Glomerular visceral epithelial cell (primary cell): ENCODE results near the gene PROX2.

Source experiments
- DNase-seq: peaks from one replicate; pipeline ENCODE4 v3.0.0-alpha.2; 2016; ENCODE audit errors: extremely low spot score

PROX2 gene

GRCh38 chr14:74909501-74909900 is 33.6 kb upstream of the PROX2 start:
- DNase-seq = no peak

GRCh38 chr14:74908861-74909341 is 33.0 kb upstream of the PROX2 start:
- no peak for DNase-seq

DNA sequence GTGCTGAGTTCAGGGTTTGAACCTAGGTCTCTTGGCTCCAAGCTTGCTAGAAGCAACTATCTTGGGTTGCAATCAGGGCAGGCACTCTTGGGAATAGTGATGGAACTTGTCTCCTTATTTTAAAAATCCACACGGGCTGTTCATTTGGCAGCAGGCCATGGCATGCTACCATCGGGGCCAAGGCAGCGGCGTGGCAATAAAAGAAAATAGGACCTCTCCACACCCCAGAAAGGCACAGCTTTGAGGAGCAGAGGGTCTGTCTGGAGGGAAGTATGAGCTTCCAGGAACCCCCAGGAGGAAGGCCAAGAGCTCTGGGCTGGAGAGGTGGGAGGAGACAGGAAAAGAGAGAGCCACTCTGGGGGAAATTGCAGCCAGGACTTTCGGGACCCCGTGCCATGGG is 31.8 kb upstream of the PROX2 start:
- DNase-seq = no peak

DNA sequence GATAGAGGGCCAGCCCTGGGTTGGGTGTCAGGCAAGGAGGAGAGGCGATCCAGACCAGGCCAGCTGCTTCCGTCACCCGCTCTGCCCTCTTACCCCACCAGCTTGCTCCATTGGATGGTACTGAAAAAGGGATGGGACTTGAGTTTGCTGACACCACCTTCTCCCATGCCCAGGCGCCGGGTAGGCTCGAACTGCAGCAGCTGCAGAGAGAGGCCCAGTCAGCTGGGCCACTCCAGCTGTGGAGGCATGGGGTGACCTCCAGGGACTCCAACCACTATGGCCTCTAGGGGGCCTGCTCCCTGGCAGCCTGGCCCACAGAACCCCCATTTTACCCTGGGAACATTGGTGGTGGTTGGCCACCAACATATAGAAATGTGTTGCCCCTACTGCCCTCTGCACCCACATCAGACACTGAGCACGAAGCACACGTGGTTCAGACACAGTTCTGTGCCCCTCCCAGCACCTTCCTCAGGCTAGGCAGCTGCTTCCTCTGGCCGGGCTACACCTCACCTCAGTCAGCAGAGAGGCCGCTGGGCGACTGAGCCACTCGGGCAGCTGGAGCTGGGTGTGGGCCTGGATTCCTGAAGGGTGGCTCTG is 31.1 kb upstream of the PROX2 start:
- DNase-seq = no peak

GRCh38 chr14:74905595-74906142 is 29.7 kb upstream of the PROX2 start:
- DNase-seq = peak; percentile 63

DNA sequence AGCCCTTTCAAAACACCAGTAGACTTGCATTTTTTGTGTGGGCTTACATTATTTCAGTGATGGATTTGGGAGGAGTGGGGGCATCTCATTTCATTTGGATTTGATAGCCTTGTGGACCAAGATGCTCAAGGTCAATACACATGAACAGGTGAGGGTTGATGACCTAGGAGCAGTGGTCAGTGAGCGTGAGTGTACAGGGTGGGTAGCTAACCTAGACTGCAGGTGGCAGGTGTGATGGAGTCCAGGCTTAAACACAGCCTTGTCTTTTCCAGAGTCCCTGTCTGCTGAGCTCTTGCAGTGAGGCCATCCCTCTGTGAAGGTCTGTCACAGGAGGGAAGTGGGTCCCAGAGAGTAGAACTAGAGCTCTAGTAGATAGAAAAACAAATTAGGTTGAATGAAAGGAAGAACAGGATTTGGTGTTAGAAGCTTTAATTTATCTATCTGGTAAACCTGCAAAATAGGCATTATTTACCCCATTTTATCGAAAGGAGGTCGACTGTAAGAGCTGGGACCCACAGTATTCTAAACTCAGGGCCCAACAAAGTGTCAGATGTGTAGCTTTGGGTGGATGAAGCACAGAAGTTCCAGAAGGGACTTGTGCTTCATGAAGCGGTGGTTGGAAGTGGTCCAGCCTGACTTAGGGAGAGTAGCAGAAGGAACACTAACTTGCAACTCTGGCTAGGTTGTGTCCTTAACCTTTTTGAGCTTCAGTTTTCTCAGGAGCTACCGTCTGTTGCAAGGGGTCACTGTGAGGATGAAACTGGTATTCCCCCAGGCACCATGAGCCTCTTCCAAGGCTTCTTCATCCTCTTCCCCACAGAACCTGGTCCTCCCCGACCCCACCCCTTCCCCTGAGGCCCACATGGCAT is 28.9 kb upstream of the PROX2 start:
- no peak for DNase-seq

GRCh38 chr14:74902941-74903705 is 27.2 kb upstream of the PROX2 start:
- DNase-seq = no peak

DNA sequence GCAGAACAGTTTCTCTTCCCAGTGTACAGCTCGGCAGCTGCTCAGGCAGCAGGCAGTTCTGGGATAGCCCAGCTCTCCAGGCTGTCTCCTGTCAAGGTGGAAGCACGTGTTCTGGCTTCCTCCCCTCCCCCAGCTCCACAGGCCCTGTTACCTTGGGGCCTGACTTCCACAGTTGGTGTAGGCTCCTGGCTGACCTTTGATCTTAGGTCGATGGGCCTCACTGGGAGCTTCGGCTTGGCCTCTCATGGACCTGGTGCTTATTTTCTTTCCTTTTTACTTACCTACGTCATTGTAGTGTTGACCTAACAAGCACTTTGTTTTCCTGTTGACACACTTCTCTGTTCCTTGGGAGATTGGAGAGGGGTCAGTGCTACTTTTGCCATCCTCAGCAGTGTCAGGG is 22.7 kb upstream of the PROX2 start:
- no peak for DNase-seq

DNA sequence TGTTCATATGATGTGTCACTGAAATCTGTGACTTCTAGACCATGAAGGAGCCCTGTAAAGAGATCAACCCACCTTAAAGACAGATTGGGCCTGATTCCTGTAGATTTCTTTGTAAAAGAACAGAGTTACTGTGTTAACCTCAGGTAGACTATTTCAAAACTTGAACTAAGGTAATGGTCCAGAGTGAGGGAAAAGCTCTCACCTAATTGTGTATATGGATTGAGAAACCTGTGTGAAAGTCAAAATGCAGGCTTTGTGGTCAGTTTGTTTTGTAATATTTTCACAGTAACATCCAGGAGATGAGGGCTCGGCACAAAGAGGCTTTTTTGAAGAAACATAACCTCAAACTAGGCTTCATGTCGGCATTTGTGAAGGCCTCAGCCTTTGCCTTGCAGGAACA is 22.1 kb upstream of the PROX2 start:
- no peak for DNase-seq

- DNase-seq = no peak
Measured at GRCh38 chr14:74897642-74898041, 21.7 kb upstream of the PROX2 start.

DNA sequence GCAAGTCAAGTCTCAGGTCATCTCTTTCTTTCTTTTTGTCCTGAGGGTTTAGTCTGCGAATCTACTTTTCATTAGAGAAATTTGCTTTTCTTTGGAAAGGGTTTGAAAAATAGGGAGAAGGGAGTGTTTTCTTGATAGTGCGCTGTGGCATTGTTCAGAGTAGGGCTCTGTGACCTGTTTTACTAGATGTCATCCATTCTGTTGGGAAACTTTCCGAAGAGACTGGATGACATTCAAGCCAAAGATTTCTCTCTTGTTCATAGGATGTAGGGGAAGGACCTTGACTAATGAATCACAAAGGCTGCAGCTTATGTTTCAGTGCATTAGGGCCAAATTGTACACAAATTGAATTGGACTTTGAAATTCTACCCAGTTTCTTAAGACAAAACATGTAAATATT is 20.5 kb upstream of the PROX2 start:
- no peak for DNase-seq

- no peak for DNase-seq
Measured at GRCh38 chr14:74893614-74894091, 17.7 kb upstream of the PROX2 start.

DNA sequence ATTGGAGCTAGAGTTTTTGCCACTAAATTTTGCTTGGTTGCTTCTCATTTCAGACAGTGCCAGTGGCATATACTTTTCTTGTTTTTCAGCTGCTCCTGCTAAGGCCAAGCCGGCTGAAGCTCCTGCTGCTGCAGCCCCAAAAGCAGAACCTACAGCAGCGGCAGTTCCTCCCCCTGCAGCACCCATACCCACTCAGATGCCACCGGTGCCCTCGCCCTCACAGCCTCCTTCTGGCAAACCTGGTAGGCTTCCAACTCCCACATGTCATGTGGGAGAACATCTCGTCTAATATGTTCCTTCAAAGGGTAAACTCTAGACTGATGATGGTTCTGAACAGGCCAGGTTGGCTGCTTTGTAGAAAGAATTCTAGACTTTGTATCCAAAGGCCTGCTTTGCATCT is 16.8 kb upstream of the PROX2 start:
- DNase-seq = no peak

DNA sequence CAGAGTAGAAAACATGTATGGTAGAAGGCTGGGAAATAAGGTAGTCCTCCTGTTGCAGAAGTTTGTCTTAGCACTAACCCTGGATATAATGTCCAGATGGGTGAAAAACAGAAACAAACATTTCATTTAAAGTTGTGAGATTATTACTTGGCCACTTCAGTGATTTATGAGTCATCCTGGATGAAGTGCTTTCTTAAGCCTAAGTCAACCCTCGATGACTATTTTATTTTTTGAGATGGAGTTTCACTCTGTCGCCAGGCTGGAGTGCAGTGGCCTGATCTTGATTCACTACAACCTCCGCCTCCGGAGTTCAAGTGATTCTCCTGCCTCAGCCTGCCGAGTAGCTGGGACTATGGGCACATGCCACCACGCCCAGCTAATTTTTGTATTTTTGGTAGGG is 15.9 kb upstream of the PROX2 start:
- DNase-seq = no peak

DNA sequence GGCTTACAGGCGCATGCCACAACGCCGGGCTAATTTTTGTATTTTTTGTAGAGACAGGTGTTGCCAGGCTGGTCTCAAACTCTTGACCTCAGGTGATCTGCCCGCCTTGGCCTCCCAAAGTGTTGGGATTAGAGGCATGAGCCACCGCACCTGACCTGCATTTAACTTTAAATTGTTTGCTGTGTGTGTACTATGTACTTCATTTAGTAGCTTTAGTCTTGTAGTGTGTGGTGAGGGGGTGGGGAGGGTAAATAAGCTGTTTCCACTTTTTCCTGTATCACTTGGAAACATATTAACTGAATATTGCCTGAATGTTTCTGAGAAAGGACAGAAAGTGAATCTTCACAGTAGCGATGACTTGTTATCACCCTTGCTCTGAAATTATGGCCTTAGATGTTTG is 14.3 kb upstream of the PROX2 start:
- DNase-seq = no peak

- no peak for DNase-seq
Measured at GRCh38 chr14:74888164-74889158, 12.5 kb upstream of the PROX2 start.

DNA sequence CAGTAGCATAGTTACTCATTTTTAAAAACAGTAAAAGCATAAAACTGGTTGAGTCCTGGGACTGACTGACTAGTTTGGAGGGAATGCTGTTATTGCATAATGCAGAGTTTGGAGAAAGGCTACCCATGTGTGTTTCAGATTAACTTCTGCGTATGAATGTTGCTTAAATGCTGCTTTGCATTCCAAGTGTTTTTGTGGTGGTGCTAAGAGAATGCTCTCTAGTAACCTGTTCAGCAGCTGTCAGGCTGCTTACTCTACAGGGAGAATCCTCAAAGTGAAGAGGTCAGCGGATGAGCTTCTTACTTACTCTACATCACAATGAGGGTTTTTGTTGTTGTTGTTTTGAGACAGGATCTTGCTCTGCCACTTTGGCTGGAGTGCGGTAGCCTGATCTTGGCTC is 10.1 kb upstream of the PROX2 start:
- DNase-seq = no peak

DNA sequence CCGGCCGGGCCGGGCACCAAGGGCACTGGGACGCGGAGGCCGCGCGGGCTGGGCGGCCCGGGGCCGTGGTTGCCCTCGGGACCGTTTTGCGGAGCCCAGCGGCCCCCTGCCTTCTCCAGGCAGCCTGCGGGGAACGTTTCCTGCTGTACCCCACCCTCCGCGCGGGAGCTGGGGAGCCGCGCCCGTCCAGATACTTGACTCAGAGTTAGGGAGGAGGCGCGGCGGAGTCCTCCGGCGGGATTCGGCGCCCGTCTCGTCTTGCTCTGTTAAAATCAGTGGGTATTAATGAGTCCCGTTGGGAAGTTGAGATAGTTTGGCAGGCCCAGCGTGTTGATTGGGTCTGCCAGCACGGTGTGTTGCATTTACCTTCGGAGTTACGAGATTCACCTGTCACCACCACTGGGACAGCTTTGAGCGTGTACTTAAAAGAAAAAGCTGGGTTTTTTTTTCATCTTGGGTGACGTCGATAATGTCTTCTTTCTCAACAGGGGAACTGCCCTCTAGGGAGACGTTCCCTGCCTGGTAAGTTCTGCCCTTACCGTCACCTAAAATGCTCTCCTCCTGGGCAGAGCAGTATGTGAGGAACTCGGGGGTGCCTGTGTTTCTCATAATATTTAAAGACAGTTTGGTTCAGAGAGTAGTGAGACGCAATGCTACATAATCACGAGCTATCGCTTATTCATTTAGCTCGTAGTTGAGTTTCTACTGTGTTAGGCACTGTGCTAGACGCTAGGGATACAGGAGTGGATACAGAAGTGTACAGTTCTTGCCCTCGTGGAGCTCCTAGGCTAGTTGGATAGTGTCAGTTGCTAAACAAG is 6.4 kb upstream of the PROX2 start:
- peak; percentile 41 for DNase-seq

GRCh38 chr14:74881431-74882102 is 5.6 kb upstream of the PROX2 start, which contains the start of gene DLST:
DLST (plus strand) TSS chr14:74881916; CDS start chr14:74881954, 38 bp downstream.
- DNase-seq = peak; percentile 90
